MCF 10A (cell line): ENCODE data around the gene SOX9. TPM values are rescaled to one million over a fixed set of nuclear protein-coding genes. Genes with fewer than 3 reads are reported as not detected.

Source experiments
- BruUV-seq: library from RNA; stranded (reverse); fragments of 400-500 nt; replicated peaks from 2 replicates; lab custom pipeline; 2021; lab: Mats Ljungman, UMichigan
- CTCF ChIA-PET: fragments of 300-600 bp; sonication (Branson Sonifier 250); formaldehyde crosslinking; extraction: SDS; loops from one replicate; lab custom pipeline; 2021; ENCODE audit warnings: antibody characterized with exemption, inconsistent platforms; lab: Yijun Ruan, JAX
- POLR2A ChIA-PET: fragments of 300-600, 350-650 bp; sonication (Branson Sonifier 250); formaldehyde crosslinking; extraction: SDS; loops from one replicate; lab custom pipeline; 2020; ENCODE audit warnings: antibody characterized with exemption, inconsistent platforms; lab: Yijun Ruan, JAX
- DNase-seq: peaks from one replicate; pipeline ENCODE4 v3.0.0-alpha.2; 2018; ENCODE audit not compliant: unreplicated experiment
- H3K27ac Mint-ChIP-seq: one replicate; pipeline ENCODE4 v1.8.0; 2022; ENCODE audit warnings: mild to moderate bottlenecking, low read depth, mixed read lengths; ENCODE audit not compliant: unreplicated experiment
- H3K27me3 Mint-ChIP-seq: one replicate; pipeline ENCODE4 v1.8.0; 2022; ENCODE audit warnings: mixed read lengths; ENCODE audit not compliant: insufficient read depth, unreplicated experiment
- H3K36me3 Mint-ChIP-seq: one replicate; pipeline ENCODE4 v1.8.0; 2022; ENCODE audit warnings: mild to moderate bottlenecking, moderate library complexity, mixed read lengths; ENCODE audit not compliant: insufficient read depth, unreplicated experiment
- H3K4me1 Mint-ChIP-seq: one replicate; pipeline ENCODE4 v1.8.0; 2022; ENCODE audit warnings: mixed read lengths; ENCODE audit not compliant: insufficient read depth, unreplicated experiment
- H3K4me3 Mint-ChIP-seq: one replicate; pipeline ENCODE4 v1.8.0; 2022; ENCODE audit warnings: mild to moderate bottlenecking, moderate library complexity, mixed read lengths; ENCODE audit not compliant: unreplicated experiment
- H3K9me3 Mint-ChIP-seq: one replicate; pipeline ENCODE4 v1.8.0; 2022; ENCODE audit warnings: mixed read lengths; ENCODE audit not compliant: unreplicated experiment
- CTCF ChIP-seq: fragments of 200-600 bp; IDR thresholded peaks from one replicate; pipeline ENCODE4 v1.8.0; 2022; ENCODE audit warnings: antibody characterized with exemption, mild to moderate bottlenecking; ENCODE audit not compliant: unreplicated experiment
- intact Hi-C: fragments of 100-400 bp; cut with micrococcal nuclease; formaldehyde crosslinking; loops from 2 replicates; pipeline ENCODE4 v1.14.1; 2022
- total RNA-seq: library from RNA; stranded (reverse); gene quantifications from 2 replicates; pipeline ENCODE4 v1.2.3, GENCODE V29; 2022

Gene SOX9
- total RNA-seq, 1 experiment from 2014 or later = 2.6 TPM

GRCh38 chr17:72134608-72135394 lies 14.0 kb downstream of the SOX9 start:
- BruUV-seq = no TSS peak
- H3K27ac Mint-ChIP-seq = peak overlapping the region; percentile 17

GRCh38 chr17:72135546-72136325 lies 14.9 kb downstream of the SOX9 start:
- Mint-ChIP-seq H3K36me3 (no peaks in the 10 kb centered on the region), H3K4me3 (no peak overlapping the region), H3K27me3 (no peaks in the 10 kb centered on the region), H3K27ac (no peak overlapping the region), H3K9me3 (no peaks in the 10 kb centered on the region), H3K4me1 (peaks cover 53% of the 10 kb centered on the region)
- no TSS peak for BruUV-seq
- ChIA-PET CTCF (interaction anchor here (0.6 to 1.2 kb wide), 4 partner anchors 301 to 887 kb away, joined by 3 to 4 read pairs (median 3); no protein-coding TSS in a partner anchor), POLR2A (interaction anchor here (0.6 to 2.4 kb wide), 5 partner anchors 9 to 399 kb away, joined by 3 to 8 read pairs (median 4); partner anchors contain the start of gene SOX9)
- TF ChIP-seq CTCF = no peak
- DNase-seq = peak; percentile 47
- intact Hi-C loops = no loop called here

More at GRCh38 chr17:72134608-72135394, 14.0 kb downstream of the SOX9 start:
- intact Hi-C loops = no loop called here
- Mint-ChIP-seq H3K4me3 (peak overlapping the region; percentile 54), H3K36me3 (no peaks in the 10 kb centered on the region), H3K27me3 (no peaks in the 10 kb centered on the region), H3K9me3 (no peaks in the 10 kb centered on the region), H3K4me1 (peaks cover 49% of the 10 kb centered on the region)
- POLR2A ChIA-PET = interaction anchor here (0.6 to 1.1 kb wide), 2 partner anchors 222 to 400 kb away, joined by 3 to 4 read pairs; no protein-coding TSS in a partner anchor
- TF ChIP-seq CTCF = no peak
- CTCF ChIA-PET = interaction anchor here (1.2 kb wide), 1 partner anchor 302 kb away, joined by 4 read pairs; no protein-coding TSS in a partner anchor
- DNase-seq = peak; percentile 67

- no peaks in the 10 kb centered on the region for H3K36me3 Mint-ChIP-seq
- intact Hi-C loops = no loop called here
- H3K9me3 Mint-ChIP-seq = no peaks in the 10 kb centered on the region
- H3K27me3 Mint-ChIP-seq = no peaks in the 10 kb centered on the region
- no peak overlapping the region for H3K4me3 Mint-ChIP-seq
- no peak for TF ChIP-seq CTCF
- ChIA-PET POLR2A (interaction anchor here (0.6 to 2.4 kb wide), 4 partner anchors 10 to 274 kb away, joined by 3 to 8 read pairs (median 5); partner anchors contain the start of gene SOX9), CTCF (interaction anchor here (0.6 to 1.1 kb wide), 2 partner anchors 8 to 888 kb away, joined by 3 read pairs; no protein-coding TSS in a partner anchor)
- H3K4me1 Mint-ChIP-seq = peaks cover 53% of the 10 kb centered on the region
- no TSS peak for BruUV-seq
- DNase-seq = peak; percentile 93
- no peak overlapping the region for H3K27ac Mint-ChIP-seq
These were observed 15.9 kb downstream of the SOX9 start for GRCh38 chr17:72136692-72137091.
